ENCODE data around the gene FGD5.

FGD5 gene, protein sequence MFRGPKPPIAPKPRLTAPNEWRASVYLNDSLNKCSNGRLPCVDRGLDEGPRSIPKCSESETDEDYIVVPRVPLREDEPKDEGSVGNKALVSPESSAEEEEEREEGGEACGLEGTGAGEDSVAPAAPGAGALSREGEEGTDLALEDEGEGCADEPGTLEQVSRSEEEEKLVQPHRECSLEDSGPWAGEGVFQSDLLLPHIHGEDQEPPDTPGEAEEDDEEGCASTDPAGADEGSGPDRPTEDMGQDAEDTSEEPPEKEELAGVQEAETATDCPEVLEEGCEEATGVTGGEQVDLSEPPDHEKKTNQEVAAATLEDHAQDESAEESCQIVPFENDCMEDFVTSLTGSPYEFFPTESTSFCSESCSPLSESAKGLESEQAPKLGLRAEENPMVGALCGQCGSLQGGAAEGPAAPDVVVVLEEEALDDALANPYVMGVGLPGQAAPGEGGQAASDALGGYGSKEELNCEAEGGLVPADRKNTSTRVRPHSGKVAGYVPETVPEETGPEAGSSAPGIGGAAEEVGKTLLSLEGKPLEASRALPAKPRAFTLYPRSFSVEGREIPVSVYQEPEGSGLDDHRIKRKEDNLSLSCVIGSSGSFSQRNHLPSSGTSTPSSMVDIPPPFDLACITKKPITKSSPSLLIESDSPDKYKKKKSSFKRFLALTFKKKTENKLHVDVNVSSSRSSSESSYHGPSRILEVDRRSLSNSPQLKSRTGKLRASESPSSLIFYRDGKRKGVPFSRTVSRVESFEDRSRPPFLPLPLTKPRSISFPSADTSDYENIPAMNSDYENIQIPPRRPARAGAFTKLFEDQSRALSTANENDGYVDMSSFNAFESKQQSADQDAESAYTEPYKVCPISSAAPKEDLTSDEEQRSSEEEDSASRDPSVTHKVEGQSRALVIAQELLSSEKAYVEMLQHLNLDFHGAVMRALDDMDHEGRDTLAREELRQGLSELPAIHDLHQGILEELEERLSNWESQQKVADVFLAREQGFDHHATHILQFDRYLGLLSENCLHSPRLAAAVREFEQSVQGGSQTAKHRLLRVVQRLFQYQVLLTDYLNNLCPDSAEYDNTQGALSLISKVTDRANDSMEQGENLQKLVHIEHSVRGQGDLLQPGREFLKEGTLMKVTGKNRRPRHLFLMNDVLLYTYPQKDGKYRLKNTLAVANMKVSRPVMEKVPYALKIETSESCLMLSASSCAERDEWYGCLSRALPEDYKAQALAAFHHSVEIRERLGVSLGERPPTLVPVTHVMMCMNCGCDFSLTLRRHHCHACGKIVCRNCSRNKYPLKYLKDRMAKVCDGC (N-terminal part only)

GRCh38 chr3:14818804-14819500, at the start of gene FGD5:
FGD5 (plus strand) TSS chr3:14818962; CDS start chr3:14819072, 110 bp downstream.
- no peak for DNase-seq

GRCh38 chr3:14769544-14770325, 49.0 kb upstream of the FGD5 start:
- DNase-seq: no peak

DNA sequence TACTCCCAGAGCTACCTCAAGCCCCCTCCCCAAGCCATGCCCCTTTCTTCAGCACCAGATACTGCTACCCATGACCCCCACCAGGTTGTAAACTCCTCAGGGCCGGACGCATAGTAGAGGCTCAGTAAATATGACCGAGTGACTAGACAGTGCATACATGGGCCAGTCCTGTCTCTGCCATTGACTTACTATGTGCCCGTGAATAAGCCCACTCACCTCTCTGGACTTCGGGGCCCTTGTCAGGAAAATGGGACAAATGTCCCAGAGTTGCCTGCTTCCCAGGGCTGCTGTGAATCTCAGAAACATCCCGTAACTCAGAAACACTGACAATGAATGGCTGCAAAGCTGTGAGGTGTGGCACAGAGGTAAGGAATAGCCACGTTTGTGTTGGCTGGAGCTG, 48.2 kb upstream of the FGD5 start:
- no peak for DNase-seq

- DNase-seq: no peak
Measured at GRCh38 chr3:14771593-14772497, 46.9 kb upstream of the FGD5 start.

DNA sequence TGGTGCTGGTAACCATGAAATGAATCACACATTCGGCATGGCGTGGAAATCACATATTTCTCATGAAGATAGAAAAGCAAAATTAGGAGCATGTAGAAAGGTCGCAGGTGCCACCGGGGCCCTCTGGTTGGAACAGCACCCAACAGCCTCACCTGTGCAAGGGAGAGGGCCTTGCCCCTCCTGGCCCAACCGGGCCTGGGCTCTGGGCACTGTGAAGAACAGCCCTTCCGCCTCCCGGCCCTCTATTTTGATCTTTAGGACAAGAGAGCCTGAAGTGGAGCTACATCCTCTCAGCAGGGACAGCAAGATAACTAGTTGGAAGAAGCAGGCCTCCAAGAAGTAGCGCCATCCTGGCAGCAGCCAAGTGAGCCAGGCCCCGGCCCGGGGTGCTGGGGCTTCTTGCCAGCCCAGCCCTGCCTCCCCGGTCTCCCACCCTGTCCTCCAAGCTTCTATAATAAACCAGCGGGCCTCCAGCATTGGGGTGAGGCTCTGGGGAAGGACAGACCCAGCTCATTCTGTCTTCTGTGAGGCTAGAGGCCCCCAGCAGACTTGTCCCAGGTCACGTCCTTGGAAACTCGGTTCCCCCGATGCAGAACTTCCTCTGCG, 46.1 kb upstream of the FGD5 start:
- no peak for DNase-seq

GRCh38 chr3:14773281-14773680, 45.5 kb upstream of the FGD5 start:
- DNase-seq: no peak

DNA sequence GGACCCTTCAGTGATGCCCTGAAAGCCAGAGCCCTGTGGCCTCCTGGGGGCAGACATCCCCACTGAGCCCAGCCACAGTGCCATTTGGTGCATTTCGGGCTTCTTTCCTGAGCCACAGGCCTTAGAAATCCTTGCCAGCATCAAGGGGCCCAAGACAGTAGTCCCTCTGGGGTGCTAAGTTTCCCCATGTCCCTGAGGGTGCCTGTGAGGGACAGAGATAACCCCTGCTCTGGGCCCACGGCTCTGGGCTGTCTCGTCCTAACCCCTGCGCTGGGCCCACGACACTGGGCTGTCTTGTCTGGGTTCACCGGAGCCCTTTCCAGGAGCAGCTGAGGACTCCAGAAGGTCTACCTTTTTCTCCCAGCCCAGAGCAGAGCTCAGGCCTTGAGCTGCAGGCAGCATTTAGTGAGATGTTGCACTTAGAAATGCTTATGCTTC, 45.1 kb upstream of the FGD5 start:
- DNase-seq: no peak

- DNase-seq: no peak
Measured at GRCh38 chr3:14774431-14774830, 44.3 kb upstream of the FGD5 start.

DNA sequence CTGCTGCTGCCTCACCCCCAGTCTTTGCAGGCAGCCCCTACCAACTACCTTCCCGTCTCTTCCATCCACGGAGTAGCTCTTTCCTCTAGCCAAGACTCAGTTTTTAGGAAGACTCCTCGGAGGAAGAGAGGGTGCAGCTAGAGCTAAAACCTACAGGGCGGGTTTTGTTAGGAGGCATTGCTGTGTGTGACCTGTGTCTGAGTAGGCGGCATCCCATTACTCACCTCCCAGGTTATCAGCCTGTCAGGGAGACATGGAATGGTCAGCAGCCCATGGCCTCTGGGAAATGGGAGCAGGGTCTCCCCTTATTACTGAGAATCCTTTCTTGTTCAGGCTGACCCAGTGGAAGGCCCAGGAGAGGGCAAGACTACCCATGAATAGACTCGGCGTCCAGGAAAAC, 43.8 kb upstream of the FGD5 start:
- no peak for DNase-seq

- no peak for DNase-seq
Measured at GRCh38 chr3:14775563-14775962, 43.2 kb upstream of the FGD5 start.

- no peak for DNase-seq
Measured at GRCh38 chr3:14779069-14779685, 39.6 kb upstream of the FGD5 start.

- DNase-seq: peak; percentile 31 to 53
Measured at GRCh38 chr3:14780927-14781507, 37.7 kb upstream of the FGD5 start.

- DNase-seq: no peak
Measured at GRCh38 chr3:14783480-14784086, 35.2 kb upstream of the FGD5 start.

DNA sequence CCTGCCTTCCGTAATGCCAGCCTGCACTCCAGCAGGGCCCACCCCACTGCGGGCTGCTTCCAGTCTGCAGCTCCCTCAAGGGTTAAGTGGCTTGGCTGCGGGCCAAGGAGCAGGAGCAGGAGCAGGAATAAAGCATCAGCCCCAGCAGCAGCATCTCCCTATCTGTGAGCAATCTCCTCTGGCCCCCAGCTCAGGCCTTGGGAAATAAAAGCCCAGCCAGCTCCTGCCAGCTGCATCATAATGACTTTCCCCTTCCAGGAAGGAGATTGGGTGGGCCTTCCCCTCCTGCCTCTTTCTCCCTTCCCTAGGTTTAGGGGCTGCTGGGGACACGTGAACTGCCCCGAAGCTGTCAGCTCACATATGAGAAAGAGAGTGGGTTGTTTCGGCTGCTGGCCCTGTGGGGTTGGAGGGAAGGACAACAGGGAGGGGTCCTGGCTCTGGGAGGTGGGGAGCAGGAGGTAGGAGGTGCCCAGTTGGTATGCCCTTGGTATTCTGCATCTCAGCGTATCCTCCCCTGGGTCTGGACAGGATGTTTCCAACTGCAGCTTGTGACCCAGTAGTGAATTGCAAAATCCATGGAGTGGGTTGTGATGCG, 34.6 kb upstream of the FGD5 start:
- no peak for DNase-seq

- DNase-seq: no peak
Measured at GRCh38 chr3:14785207-14786155, 33.3 kb upstream of the FGD5 start.

- DNase-seq: no peak
Measured at GRCh38 chr3:14786369-14786768, 32.4 kb upstream of the FGD5 start.

GRCh38 chr3:14787630-14788029, 31.1 kb upstream of the FGD5 start:
- DNase-seq: no peak

Data from activated CD4-positive, alpha-beta T cell treated with anti-CD3 and anti-CD28 coated beads, Interleukin-2, amount 50 U/mL, for 48 hours (primary cell).